Spleen (tissue), 7 donors: Measurements from ENCODE around the gene ZC3H12C.

ENCODE experiments used
- CTCF ChIP-seq, 11 experiments: fragments of 200-600 bp in 7 of 11; fragments of 450-650 bp in 4 of 11; sonication (generic) in 4 of 11; IDR thresholded peaks in 8 of 11; conservative IDR thresholded peaks in 3 of 11; 1 replicate in 7 of 11; 2 replicates in 4 of 11; pipeline versions ENCODE4 v1.4.0 to v1.8.0; 2016 to 2021; ENCODE audit warnings: antibody characterized with exemption in 11 of 11, inconsistent platforms in 4 of 11, mild to moderate bottlenecking in 1 of 11
- POLR2A ChIP-seq, 3 donors: fragments of 450-650 bp; IDR thresholded peaks; one replicate each; pipeline ENCODE4 v1.5.1; 2017; ENCODE audit warnings: antibody characterized with exemption in 3 of 3, mild to moderate bottlenecking in 1 of 3
- donor health status: DM: no; HTN: no; CAD: no; lungs with moderate emphysema.
- donor health status: DM: no; HTN: no; CAD: no.
- donor health status: DM: no; HTN: no; CAD: no.

- TF ChIP-seq CTCF (IDR thresholded peaks at IDR 0.05 in 8 of 11, conservative IDR thresholded peaks at IDR 0.05 in 3 of 11) (no peak), POLR2A (IDR thresholded peaks at IDR 0.05) (no peak)
Observed at GRCh38 chr11:110081462-110082376, 11.5 kb upstream of the ZC3H12C start.
